NT2/D1 (cell line): ENCODE measurements around the gene ZHX3.

ENCODE experiments used
- SUZ12 ChIP-seq: IDR thresholded peaks from 2 replicates; pipeline ENCODE4 v1.6.1; 2011; ENCODE audit not compliant: insufficient read length, insufficient read depth; ENCODE audit errors: extremely low read depth
- YY1 ChIP-seq: IDR thresholded peaks from 2 replicates; pipeline ENCODE4 v1.6.1; 2011; ENCODE audit not compliant: insufficient read length, insufficient read depth

DNA sequence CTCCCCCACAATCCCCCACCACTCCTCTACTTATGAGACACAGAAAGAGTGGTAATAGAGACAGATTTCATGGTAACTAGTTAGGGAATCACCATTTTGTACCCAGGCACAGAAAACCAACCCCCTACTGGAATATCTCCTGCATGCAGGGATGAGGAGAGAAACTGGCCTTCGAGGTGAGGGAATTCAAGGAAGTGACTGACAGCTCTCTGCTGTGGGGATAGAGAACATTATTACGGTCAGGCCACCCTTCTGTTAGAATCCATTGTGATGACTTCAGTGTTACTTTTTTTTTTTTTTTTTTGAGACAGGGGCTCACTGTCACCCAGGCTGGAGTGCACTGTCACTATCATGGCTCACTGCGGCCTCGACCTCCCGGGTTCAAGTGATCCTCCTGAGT, 9.6 kb upstream of the ZHX3 start:
- TF ChIP-seq YY1 (no peak), SUZ12 (no peak)
